IMR-90 (cell line): ENCODE data around the gene RAB9B. TPM values are rescaled to one million over a fixed set of nuclear protein-coding genes. Genes with fewer than 3 reads are reported as not detected.

Experiments
- ATAC-seq: fragments of 200-7000 bp; cut with Tn5 transposase; 2 replicates; pipeline ENCODE4 v1.9.1; 2020; ENCODE audit warnings: low read depth, mild to moderate bottlenecking, moderate library complexity
- BruUV-seq: library from RNA; stranded (reverse); fragments of 400-500 nt; replicated peaks from 2 replicates; lab custom pipeline; 2021; lab: Mats Ljungman, UMichigan
- CTCF ChIA-PET: fragments of 300-600 bp; formaldehyde crosslinking; extraction: SDS; loops from one replicate; lab custom pipeline; 2021; ENCODE audit warnings: antibody characterized with exemption; lab: Yijun Ruan, JAX
- POLR2A ChIA-PET: fragments of 300-600 bp; sonication (Branson Sonifier 250); formaldehyde crosslinking; loops from one replicate; lab custom pipeline; 2022; ENCODE audit warnings: antibody characterized with exemption; ENCODE audit not compliant: unreplicated experiment; lab: Charles Lee
- DNase-seq: peaks from one replicate; pipeline ENCODE4 v3.0.0; 2013
- H2AFZ ChIP-seq: replicated peaks from 2 replicates; pipeline ENCODE3; 2013; ENCODE audit warnings: low read length, mild to moderate bottlenecking; ENCODE audit not compliant: poor library complexity
- H2AK5ac ChIP-seq: 2 replicates; pipeline ENCODE4 v1.6.1; 2013; ENCODE audit warnings: low read depth, low read length, inconsistent platforms
- H2AK9ac ChIP-seq: replicated peaks from 2 replicates; pipeline ENCODE3; 2013; ENCODE audit warnings: mild to moderate bottlenecking, low read depth, low read length, moderate library complexity; ENCODE audit not compliant: poor library complexity
- H2BK120ac ChIP-seq: 2 replicates; pipeline ENCODE4 v1.6.1; 2013; ENCODE audit warnings: low read depth, low read length, inconsistent platforms
- H2BK15ac ChIP-seq: 3 replicates; pipeline ENCODE4 v1.6.1; 2013; ENCODE audit warnings: low read depth, low read length, inconsistent platforms
- H2BK20ac ChIP-seq: 2 replicates; pipeline ENCODE4 v1.6.1; 2013; ENCODE audit warnings: low read depth, mild to moderate bottlenecking, inconsistent platforms, low read length, moderate library complexity
- H2BK5ac ChIP-seq: 2 replicates; pipeline ENCODE4 v1.6.1; 2013; ENCODE audit warnings: mild to moderate bottlenecking, low read depth, low read length, inconsistent platforms; ENCODE audit not compliant: poor library complexity, severe bottlenecking
- H3K14ac ChIP-seq: replicated peaks from 2 replicates; pipeline ENCODE4 v1.6.1; 2013; ENCODE audit warnings: low read depth, low read length, inconsistent platforms
- H3K18ac ChIP-seq: 2 replicates; pipeline ENCODE4 v1.6.1; 2013; ENCODE audit warnings: low read depth, low read length, control low read depth
- H3K23ac ChIP-seq: 2 replicates; pipeline ENCODE4 v1.6.1; 2013; ENCODE audit warnings: low read depth, low read length, inconsistent platforms
- H3K27ac ChIP-seq: 2 replicates; pipeline ENCODE4 v1.5.1; 2013; ENCODE audit warnings: mild to moderate bottlenecking, control low read depth, low read length; ENCODE audit not compliant: insufficient read depth
- H3K27me3 ChIP-seq: 2 replicates; pipeline ENCODE4 v1.6.1; 2013; ENCODE audit warnings: low read length; ENCODE audit not compliant: control insufficient read depth, insufficient read depth
- H3K36me3 ChIP-seq: 2 replicates; pipeline ENCODE4 v1.6.1; 2013; ENCODE audit warnings: low read length, mixed read lengths; ENCODE audit not compliant: control insufficient read depth, insufficient read depth
- H3K4ac ChIP-seq: 2 replicates; pipeline ENCODE4 v1.6.1; 2013; ENCODE audit warnings: low read depth, low read length, inconsistent platforms
- H3K4me1 ChIP-seq: 2 replicates; pipeline ENCODE4 v1.6.1; 2013; ENCODE audit warnings: low read length, mixed read lengths; ENCODE audit not compliant: control insufficient read depth, insufficient read depth
- H3K4me2 ChIP-seq: 2 replicates; pipeline ENCODE4 v1.6.1; 2013; ENCODE audit warnings: low read depth, mild to moderate bottlenecking, control low read depth, low read length, moderate library complexity
- H3K4me3 ChIP-seq: 2 replicates; pipeline ENCODE4 v1.5.1; 2013; ENCODE audit warnings: low read depth, mild to moderate bottlenecking, control low read depth, low read length, moderate library complexity; ENCODE audit not compliant: insufficient read depth
- H3K56ac ChIP-seq: 2 replicates; pipeline ENCODE4 v1.6.1; 2013; ENCODE audit warnings: low read length, inconsistent platforms; ENCODE audit not compliant: insufficient read depth; ENCODE audit errors: extremely low read depth
- H3K79me1 ChIP-seq, 2 experiments: 2 replicates each; pipeline ENCODE4 v1.6.1; 2013; ENCODE audit warnings: low read length in 2 of 2, inconsistent platforms in 1 of 2, low read depth in 1 of 2
- H3K9ac ChIP-seq: 2 replicates; pipeline ENCODE4 v1.6.1; 2013; ENCODE audit warnings: low read depth, low read length, control low read depth
- H3K9me1 ChIP-seq: 2 replicates; pipeline ENCODE4 v1.6.1; 2013; ENCODE audit warnings: low read length, inconsistent platforms; ENCODE audit not compliant: insufficient read depth
- H3K9me3 ChIP-seq: 2 replicates; pipeline ENCODE4 v1.6.1; 2013; ENCODE audit warnings: low read length; ENCODE audit not compliant: control insufficient read depth, insufficient read depth
- H4K20me1 ChIP-seq: 2 replicates; pipeline ENCODE4 v1.6.1; 2013; ENCODE audit warnings: low read length, inconsistent platforms; ENCODE audit not compliant: insufficient read depth
- H4K5ac ChIP-seq: 2 replicates; pipeline ENCODE4 v1.6.1; 2013; ENCODE audit warnings: mild to moderate bottlenecking, low read depth, low read length, control low read depth
- H4K8ac ChIP-seq, 2 experiments: 2 replicates each; pipeline ENCODE4 v1.6.1; 2013; ENCODE audit warnings: low read depth in 2 of 2, low read length in 2 of 2, control low read depth in 1 of 2, inconsistent platforms in 1 of 2
- H4K91ac ChIP-seq: 2 replicates; pipeline ENCODE4 v1.6.1; 2013; ENCODE audit warnings: low read depth, low read length, inconsistent platforms; ENCODE audit not compliant: insufficient read depth
- MAFK ChIP-seq: IDR thresholded peaks from 2 replicates; pipeline ENCODE4 v1.6.1; 2012; ENCODE audit warnings: low read depth, low read length, improper control_type of control experiment
- NFE2L2 ChIP-seq: fragments of 150-350 bp; IDR thresholded peaks from 2 replicates; pipeline ENCODE4 v1.6.1; 2016; ENCODE audit warnings: low read depth, mild to moderate bottlenecking, low read length
- WGBS, 2 experiments: methylation state at CpG; one replicate each; pipeline versions ENCODE4 v1.1.5 to v1.1.7; 2013; ENCODE audit warnings: missing lambda C conversion rate in 2 of 2; ENCODE audit not compliant: insufficient read length in 1 of 2; ENCODE audit errors: extremely low coverage in 2 of 2; 5-methylcytosine and 5-hydroxymethylcytosine counted together
- dilution Hi-C: fragments of 300-500 bp; cut with HindIII; formaldehyde crosslinking; loops from one replicate; pipeline ENCODE4 v1.14.3; 2018; ENCODE audit warnings: low sequenced_read_pairs; ENCODE audit not compliant: unreplicated experiment
- in situ Hi-C: fragments of 300-500 bp; cut with MboI; formaldehyde crosslinking; loops from 3 replicates; pipeline ENCODE4 v1.14.3; 2019; ENCODE audit warnings: low sequenced_read_pairs, inconsistent platforms, mixed read lengths
- intact Hi-C: fragments of 100-400 bp; cut with micrococcal nuclease; formaldehyde crosslinking; loops from 2 replicates; pipeline ENCODE4 v1.10.0; 2022
- polyA plus RNA-seq, 3 experiments: library from polyadenylated mRNA; depleted of rRNA; stranded (reverse); fragments of >200 nt; gene quantifications; 2 replicates each; pipeline ENCODE4 v1.2.3, GENCODE V29; 2012; ENCODE audit warnings: low replicate concordance in 1 of 3
- total RNA-seq: library from RNA; depleted of rRNA; stranded (reverse); fragments of >200 nt; gene quantifications from 2 replicates; pipeline ENCODE4 v1.2.3, GENCODE V29; 2012
- TF ChIP-seq, protein P1 (sequence below): fragments of 150-350 bp; IDR thresholded peaks from 2 replicates; pipeline ENCODE4 v1.6.1; 2016; ENCODE audit warnings: low read depth, mild to moderate bottlenecking, low read length, moderate library complexity, borderline replicate concordance

RAB9B gene
- total and polyA plus RNA-seq, 2 of the 4 experiments (the other 2 are of a cell fraction): 0.58 to 0.90 TPM

DNA sequence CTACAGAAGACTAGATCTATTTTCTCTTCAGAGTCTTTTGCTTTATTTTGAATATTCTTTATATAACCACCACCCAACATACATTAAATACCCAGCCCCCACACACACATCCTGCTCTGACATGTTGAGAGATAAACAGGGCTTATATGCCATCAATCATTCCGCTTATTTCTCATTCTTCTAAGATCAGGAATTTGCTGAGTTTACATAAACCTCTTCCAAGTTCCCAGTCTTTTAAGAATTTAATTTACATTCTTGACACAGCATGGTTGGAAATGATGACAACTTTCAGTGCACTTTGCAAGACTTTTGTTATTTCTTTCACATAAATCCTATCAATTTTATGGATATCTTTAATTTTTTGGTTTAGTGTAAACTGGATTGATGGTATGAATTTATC lies 17.5 kb upstream of the RAB9B start:
- intact Hi-C loops: loop anchor here (10.0 kb wide), 1 partner anchor 425 kb away; no protein-coding TSS in a partner anchor
- in situ Hi-C loops: loop anchor here (5.0 to 25.0 kb wide), 2 partner anchors 68 to 263 kb away; partner anchors contain the start of gene ZCCHC18

More for the DNA sequence above, 17.5 kb upstream of the RAB9B start:
- Histone ChIP-seq H3K79me1 (no peaks in the 10 kb centered on the region), H4K5ac (no peak overlapping the region), H2BK15ac (no peak overlapping the region), H2BK120ac (no peak overlapping the region), H3K4me3 (no peak overlapping the region), H3K27me3 (peaks cover 2% of the 10 kb centered on the region), H3K4ac (no peak overlapping the region), H4K91ac (no peak overlapping the region), H3K4me2 (no peak overlapping the region), H3K36me3 (no peaks in the 10 kb centered on the region), H3K9me1 (no peaks in the 10 kb centered on the region), H2AK5ac (no peak overlapping the region), H3K18ac (no peak overlapping the region), H3K4me1 (peaks cover 2% of the 10 kb centered on the region; the same call in 1 of the 2 replicates), H2AFZ (no peak overlapping the region), H3K9ac (no peak overlapping the region), H2BK5ac (no peak overlapping the region), H3K23ac (no peak overlapping the region), H4K20me1 (no peaks in the 10 kb centered on the region), H2AK9ac (no peak overlapping the region), H4K8ac (no peak overlapping the region), H3K27ac (no peak overlapping the region), H3K56ac (no peak overlapping the region), H3K14ac (no peak overlapping the region), H2BK20ac (no peak overlapping the region), H3K9me3 (no peaks in the 10 kb centered on the region)
- no peak for TF ChIP-seq NFE2L2
- peak; percentile 78 for TF ChIP-seq MAFK
- TF ChIP-seq, protein P1, sequence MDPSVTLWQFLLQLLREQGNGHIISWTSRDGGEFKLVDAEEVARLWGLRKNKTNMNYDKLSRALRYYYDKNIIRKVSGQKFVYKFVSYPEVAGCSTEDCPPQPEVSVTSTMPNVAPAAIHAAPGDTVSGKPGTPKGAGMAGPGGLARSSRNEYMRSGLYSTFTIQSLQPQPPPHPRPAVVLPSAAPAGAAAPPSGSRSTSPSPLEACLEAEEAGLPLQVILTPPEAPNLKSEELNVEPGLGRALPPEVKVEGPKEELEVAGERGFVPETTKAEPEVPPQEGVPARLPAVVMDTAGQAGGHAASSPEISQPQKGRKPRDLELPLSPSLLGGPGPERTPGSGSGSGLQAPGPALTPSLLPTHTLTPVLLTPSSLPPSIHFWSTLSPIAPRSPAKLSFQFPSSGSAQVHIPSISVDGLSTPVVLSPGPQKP: no peak
- no TSS peak for BruUV-seq
- CTCF ChIA-PET: no interaction called here
- dilution Hi-C loops: no loop called here
- WGBS, 2 experiments: no CpG with 5 or more reads among the region's 1 CpG
- POLR2A ChIA-PET: no interaction called here
- DNase-seq (no peak), ATAC-seq (no peak)
